ENCODE data around the gene LAMP5.

LAMP5 gene

DNA sequence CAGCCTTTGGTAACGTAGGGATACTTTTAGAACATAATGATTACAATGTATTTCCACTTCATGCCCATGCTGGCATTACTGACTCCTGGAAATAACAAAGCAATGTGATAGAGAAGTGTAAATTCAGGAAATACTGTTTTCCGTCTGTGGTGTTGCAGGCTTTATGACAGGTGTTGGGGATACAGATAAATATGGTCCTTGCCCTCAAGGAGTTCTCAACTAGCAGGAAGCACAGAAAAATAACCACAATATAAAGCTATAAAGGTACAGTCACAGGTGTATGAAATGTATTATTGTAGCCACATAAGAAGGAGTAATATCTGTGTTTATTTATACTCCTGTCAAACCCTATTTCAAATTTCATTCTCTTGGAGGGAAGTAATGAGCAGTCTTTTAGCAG, 12.9 kb upstream of the LAMP5 start:
- DNase-seq: no peak

DNA sequence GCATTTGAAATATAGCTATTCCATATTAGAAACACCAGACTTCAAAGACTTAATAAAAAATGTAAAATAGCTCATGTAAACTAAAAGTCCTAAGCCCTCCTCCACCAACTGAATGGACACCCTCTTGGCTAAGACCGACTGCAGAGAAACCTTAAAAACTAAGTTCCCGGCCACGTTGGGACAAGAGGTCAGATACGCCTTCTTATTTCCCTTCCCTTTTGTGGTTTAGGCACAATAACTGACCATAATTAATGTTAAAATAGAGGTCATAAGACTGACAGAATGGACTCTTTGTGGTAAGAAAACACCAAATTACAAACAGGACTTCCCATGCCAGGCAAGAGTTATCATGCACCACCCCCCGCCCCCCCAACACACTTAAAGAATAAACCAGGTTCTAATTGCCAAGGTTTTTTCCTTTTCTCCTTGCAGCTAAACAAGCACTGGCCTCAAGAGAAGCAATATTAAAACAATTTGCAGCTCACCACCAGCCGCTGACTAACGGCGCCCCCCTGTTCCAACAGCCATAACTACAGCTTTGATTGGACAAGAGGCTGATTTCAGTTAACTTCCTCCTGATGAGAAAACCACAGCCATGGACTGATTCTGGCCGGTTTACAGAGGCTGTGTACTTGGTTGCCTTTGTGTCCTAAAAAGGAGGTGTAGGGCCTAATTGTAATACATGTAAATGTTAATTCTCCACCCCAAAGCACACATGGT, 10.7 kb upstream of the LAMP5 start:
- no peak for DNase-seq

DNA sequence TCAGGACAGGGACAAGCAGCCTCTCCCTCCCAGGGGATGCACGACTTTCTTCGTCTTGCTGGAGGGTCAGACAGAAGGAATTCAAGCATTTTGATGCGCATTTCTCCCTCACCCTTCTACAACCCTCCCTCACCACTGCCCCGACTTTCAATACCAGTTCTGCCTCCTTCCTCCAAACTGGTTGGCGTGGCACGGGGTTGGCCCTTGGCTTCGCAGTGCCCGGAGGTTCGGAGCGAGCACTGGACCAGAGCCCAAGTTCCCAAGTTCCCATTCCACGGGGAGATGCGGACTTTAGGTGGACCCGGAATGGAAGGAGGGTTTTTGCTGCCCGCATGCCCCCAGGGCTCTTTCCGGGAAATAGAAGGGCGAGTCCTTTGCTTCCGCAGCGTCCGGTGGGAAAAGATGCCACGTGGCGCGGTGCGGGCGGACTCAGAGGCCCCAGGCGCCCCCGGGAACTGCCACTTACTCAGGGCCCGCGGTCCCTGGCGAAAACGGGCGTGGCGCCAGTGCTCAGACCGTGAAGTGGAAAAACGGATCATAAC, 8.0 kb upstream of the LAMP5 start:
- DNase-seq: no peak

DNA sequence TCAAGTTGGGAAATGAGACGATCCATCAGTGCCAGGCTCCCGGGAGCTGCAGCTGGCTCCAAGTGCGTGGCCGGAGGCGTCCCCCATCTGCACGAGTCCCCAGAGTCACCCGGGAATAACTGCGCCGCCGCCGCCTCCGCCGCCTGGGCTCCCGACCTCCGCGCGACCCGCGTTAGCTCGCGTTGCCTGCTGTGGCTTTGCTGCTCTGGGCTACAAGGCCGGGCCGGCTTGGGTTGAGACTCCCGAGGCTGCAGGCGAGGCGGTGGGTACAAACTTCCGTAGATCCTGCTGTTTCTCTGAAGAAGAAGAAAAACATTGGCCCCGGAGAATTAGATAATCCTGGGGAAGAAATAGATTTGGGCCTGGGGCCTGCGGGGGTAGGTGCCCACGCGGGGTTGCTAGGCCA, 7.4 kb upstream of the LAMP5 start:
- DNase-seq: no peak

DNA sequence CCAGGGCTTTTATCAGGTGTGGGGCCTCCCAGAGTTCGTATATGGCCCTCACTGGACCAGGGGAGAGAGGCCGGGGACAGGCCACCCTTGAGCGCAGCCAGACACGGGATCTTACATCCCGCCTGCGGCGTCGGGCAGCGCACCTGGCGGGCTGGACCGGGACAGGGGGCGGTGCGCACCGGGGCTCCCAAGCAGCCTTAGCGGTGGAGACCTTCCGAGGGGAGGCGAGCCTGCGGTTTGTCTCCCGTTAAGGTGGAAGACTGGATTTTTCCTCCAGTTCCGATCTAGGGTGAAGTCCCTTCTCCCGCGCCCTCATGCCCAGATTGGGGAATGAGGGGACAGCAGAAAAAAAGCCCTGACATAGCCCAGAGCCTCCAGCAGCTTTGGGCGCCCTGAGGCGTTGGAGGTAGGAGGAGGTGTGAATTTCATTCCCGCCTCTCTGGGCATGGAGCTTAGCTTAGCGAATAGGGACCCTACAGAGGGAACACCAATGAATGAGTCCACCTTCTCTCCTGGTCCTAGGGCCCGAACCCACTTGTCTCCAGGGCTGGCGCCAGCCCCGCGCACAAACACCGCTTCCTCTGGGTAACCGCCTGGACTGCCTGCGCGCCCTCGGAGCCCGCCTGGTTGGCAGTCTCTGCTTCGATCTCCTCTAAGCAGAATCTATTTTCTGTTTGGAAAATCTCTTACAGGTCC, 6.7 kb upstream of the LAMP5 start:
- DNase-seq: no peak

DNA sequence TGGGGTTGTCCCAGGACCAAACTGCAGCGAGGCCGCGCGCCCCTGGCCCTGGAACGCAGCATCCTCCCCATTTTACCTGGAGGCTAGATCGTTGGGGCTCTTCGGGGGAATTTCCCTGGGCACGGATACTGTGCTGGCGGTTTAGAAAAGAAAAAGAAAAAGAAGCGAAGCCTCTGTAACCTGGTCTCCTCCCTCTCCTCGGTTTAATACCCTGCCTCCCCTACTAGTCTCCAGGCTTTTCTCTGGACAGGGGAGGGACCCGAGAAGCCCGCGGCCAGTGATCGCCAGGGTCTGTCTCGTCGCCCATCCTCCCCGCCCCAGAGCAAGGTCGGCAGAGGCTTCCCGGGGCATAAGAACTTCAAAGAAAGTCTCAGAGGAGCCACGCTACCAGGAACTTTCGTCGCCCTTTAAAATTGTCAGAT, 6.1 kb upstream of the LAMP5 start:
- no peak for DNase-seq

DNA sequence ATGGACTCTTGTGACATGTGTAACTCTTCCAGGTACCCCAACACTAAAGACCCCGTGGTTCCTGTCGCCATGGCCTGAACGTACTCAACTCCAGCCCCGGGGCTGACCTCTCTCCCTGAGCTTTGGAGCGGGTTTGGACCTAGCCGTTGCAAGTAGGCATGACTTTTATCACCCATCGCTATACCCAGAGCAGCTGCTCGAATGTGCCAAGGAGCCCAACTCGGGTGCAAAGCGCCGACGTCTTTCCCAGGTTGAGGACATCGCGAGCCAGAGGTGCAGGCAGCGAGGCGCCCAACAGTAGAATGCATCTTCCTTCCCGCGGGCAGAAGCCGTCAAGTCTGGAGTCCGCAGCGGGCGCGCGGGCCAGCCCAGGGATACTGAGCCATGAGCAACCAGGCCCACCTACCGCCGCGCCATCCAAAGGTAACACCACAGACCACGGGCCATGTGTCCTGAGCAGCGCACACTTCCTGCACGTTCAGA, 5.7 kb upstream of the LAMP5 start:
- DNase-seq: no peak

DNA sequence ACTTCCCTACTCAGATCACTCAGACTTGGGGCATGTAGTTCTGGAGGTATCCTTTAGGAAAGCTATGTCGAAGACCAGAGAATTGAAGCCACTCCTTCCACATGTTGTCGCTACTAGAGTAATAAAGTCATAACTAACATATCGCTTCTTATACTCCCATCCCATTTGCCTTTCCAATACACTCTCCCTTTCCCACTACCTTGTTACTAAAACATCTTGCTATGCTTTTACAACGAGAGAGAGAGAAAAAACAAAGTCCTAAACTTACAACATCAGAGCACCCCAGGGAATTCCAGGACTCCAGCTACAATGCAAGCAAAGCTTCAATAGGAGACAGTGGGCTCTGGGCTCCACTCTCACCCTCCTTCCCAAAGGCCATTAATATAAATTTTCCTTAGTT, 5.1 kb upstream of the LAMP5 start:
- no peak for DNase-seq

DNA sequence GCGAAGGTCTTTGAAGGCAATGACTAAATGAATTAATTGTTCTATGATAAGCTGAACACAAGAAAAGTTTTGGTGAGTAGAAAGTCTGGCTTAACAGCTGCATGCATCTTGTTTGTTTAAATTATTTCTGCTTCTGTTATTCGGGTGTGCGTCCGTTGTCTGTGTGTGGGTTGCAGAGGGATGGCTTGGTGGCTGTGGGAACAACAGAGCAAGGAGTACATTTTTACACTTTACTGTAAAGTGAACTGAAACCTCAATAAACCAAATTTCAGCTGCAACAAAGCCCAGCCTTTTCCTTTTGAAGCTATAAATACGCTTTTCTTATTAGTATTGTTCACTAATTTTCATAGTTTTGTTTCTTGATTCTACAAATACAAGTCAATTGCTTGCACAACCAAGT, 3.5 kb upstream of the LAMP5 start:
- DNase-seq: no peak

DNA sequence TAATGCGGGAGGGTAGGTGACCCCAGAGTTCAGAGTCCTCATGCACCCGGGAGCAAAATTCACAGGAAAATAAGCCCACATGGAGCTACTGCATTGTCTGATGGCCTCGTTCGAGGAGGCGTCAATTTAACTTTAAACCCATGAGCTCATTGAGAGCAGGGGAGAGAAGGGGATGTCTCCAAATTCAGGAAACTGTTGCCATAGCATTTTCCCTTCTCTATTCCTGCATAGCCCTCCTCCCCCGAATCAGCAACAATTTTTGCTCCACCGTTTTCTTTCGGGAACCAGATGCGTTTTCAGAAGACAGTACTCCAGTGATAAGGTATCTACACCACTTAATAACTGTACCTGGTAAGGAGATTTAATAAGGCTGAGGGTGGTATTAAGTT, 324 bp upstream of the LAMP5 start:
- DNase-seq: no peak

DNA sequence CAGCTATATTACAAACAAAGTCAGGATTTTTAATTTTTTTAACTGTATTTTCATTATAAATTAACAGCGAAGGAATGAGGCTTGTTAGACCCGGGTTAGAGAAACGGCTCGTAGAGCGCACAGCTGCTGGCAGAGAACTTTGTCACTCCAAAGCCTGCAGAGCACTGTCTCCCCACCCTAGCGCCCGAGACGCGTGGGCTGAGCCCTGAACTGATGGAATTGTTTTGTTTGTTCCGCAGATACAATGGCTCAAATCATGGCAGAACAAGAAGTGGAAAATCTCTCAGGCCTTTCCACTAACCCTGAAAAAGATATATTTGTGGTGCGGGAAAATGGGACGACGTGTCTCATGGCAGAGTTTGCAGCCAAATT, 810 bp downstream of the LAMP5 start:
- no peak for DNase-seq

DNA sequence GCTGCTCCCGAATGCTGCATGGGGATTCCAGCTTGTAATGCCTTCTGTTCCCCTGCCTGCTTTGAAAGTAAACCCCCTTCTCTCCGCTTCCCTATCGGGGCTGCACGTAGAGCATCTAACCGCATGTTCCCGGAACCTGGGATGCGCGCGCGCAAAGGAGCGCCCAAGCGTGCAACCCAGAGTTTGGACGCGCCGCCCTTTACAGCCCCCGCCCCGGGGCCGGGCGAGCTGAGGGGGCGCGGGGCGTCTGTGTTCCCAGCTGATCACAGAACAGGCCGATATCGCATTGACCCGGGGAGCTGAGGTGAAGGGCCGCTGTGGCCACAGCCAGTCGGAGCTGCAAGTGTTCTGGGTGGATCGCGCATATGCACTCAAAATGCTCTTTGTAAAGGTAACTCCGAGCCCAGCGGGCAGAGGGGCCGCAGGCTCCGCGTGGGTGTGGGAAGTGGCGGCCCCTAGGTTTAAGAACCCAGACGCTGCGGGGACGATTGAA, 1.4 kb downstream of the LAMP5 start:
- no peak for DNase-seq

DNA sequence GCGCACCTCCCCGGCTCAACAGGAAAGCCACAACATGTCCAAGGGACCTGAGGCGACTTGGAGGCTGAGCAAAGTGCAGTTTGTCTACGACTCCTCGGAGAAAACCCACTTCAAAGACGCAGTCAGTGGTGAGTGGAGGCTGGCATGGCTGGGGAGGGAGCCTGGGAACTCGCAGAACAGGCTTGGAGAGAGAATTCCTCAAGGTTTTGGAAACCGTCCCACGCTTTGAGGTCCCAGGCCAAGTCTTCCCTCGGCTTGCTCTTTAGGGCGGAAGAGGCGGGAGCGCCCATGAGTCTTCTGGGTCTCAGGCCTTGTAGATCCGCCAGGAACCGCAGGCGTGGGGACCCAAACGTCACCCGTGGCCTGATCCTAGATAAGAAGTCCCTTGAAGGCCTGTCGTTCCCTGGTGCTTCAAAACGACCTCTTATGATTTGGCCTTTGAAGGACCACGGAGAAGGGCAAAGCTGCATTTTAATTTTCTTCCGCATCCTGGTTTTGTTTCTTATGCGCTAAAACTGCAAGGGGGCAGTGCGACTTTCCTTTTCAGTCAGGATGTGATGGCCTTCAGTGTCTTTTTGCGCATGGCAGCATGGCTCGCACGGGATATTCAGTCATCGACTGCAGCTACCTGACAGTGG, 2.0 kb downstream of the LAMP5 start:
- no peak for DNase-seq

DNA sequence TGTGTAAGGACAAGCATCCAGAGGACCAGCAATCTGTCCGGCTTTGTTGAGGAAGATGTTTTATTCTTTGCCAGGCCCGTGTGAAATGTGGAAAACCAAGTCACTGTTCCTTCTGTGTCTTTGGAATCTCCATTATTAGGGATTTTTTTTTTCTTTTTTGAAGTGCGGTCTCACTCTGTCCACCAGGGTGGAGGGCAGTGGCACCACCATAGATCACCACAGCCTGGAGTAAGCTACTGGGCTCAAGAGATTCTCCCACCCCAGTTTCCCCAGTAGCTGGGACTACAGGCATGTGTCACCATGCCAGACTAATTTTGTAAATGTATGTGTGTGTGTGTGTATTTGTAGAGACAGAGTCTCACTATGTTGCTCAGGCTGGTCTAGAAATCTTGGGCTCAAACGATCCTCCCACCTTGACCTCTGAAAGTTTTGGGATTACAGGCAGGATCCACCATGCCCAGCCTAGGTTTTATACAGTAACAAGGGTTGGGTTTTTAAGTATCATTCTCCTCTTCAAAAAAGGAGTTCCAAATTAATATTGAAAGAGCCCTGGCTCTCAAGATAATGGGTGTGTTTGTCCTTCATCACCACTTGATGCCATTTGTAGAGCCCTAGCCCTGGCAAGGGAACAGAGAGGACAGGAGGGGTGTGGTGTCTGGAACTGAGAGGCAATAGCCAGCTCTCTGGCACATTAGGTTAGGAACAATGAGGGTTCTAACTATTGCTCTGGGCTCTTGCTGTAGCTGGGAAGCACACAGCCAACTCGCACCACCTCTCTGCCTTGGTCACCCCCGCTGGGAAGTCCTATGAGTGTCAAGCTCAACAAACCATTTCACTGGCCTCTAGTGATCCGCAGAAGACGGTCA, 3.1 kb downstream of the LAMP5 start:
- no peak for DNase-seq

DNA sequence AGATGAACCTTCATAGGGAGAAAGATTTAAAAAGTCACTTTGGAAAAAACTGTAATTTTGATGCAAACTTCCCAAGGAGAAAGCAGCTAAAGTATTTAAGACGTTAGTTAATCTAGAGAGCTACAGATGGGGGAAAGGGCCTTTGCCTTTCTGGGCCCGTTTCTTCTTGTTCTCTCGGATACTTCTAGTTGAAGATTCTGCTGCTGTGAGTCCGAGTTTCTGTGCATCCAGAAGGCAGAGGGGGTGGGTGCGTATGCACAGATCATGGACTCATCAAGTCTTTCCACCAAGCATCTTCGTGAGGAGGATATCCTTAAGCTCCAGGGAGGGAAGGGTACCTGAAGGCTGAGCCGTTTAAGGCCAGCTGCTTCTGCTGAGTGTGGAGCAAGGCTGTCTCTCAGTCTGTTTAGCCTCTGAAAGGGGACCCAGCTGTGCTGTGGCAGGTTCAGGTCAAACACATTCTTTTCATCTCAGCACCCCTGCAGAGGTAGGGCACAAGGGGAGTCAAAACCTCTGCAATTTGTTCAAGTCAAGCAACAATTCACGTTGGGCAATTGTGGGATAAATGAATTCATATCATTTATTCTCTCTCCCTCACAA, 4.3 kb downstream of the LAMP5 start:
- DNase-seq: no peak

DNA sequence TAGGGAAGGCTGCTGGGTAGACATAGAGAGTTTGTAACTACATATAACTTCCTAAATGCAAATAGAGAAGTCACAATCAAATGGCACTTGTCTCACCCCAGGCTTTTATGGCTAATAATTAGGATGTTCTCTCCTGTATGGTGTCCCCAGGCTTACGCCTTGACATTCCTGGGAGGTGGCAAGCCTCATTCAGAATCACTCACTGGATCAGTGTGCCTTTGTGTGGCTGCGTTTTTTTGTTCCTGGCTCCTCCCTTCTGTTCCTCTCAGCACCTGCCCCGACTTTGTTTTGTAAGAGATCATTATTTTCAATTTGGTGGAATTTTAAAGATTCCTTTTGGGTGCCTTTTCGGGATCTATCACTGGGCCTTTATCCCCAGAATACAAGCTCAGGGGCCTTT, 5.7 kb downstream of the LAMP5 start:
- DNase-seq: no peak

DNA sequence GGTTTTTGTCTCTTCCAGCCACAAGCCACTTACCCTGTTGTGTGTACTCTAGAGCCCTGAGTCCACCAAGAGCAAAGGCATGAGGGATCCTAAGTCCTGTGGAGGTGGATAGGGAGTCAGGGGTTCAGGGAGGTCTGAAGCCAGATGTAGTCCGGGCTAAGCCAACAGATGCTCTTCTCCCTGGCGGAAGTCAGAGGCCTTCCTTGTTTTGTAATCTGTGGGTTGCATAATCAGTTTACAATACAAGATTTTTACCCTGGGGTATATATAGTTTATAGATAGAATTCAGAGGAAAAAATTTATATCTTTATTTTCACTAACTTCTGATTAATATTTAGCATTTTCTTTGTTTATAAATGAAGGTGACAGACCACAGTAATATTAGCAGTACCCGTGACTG, 9.2 kb downstream of the LAMP5 start:
- no peak for DNase-seq

DNA sequence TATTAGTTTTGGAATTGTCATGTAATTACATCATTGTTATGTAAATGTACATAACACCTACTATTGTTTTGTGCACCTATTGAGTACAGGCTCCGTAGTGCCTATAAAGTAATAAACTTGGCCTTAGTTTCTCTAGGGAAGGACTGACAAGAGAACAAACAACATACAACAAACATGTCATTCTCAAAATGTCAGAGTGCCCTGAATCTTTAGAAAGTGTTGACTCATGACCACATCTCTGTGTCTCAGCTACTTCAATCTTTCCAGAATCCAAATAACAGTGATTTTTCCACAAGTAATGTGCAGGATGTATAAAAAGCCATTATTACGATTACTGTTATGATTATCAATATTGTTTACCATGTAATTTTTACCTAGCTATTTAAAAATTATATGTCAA, 17.2 kb downstream of the LAMP5 start:
- no peak for DNase-seq

DNA sequence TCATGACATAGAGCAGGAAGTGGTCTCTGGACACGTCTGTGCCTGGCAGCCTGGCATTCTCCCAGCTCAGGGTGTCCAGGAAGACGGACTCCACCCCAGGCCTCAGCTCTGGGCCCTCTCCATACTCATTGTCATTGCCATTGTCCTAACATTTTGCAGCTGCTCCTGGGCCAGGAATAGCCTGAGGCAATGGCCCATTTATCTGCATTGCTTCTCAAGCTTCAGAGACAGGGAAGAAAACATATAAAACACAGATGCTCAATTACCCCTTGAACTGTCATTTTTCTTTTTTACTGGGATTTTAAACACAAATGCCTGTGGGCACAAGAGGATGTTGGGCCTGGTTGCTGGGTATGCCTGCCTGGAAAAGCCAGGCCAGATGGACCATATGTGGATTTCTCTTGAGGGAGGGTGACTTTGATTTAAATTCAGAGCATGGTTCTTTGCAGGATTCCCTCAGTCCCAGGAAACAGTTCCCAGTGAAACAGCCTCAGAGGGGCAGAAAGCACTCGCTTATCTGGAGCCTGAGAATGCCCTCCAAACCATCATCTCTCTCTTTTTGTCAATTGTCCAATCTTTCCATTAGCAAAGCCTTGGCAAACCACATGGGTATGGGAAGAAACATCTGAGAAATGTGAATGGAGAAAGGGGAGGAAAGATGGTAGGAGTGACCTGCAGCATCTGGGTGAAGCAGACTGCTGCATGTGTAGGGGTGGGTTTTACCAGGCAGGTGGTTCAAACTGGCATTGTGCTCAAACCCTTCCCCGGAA, 17.9 kb downstream of the LAMP5 start:
- no peak for DNase-seq

DNA sequence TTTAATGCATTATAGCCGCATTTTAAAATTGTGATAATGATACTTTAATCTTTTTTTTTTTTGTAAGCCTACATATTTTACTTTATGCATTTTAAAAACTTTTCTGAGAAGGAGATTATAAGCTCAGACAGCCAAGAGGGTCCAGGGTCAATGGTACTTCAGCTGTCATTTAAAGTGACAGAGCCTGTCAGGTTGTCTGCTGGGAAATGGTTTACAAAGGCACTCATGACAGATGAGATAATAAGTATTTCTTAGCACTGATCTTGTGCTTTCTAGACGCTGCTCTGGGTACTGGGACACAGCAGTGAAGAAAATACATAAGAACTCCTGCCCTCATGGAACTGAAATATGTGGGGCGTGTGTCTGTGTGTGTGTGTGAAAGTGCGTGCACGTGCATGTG, 19.6 kb downstream of the LAMP5 start:
- no peak for DNase-seq

DNA sequence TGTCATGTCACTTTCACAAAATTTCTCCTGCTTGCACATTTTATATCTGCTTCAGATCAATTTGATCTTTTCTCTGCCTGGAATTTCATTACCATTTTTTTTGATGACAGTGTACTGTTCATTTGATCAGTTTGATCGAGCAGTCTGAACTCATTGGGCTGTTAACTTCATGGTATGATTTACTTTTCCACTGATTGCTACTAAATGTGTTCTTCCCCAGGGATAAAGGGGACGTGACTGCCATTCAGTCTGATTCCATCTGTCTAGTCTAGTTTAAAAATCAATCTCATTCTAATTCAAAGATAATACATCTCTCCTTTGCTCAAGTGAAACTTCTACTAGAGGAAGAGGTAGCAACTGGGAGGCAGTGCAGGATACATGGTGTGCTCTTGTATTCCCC, 21.1 kb downstream of the LAMP5 start:
- DNase-seq: no peak

DNA sequence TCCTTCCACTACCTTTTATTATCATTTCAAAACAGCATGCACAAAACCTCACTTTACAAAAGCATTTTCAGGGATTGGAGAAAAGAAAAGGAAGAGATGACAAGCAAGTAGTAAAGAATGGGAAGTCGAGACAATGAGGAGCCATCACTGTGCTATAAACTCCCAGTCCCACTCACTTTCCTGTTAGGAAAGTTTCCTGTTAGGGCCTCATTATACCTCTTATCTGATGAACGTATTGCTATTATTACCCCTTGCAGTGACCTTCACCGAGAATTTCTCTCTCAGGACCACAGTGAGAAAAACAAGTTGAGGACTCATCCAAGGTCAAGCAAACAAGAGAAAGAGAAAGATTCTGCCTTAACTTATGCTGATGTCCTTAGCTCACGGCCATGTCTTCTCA, 28.8 kb downstream of the LAMP5 start:
- no peak for DNase-seq
